ENCODE measurements around the gene PRSS57. TPM values are rescaled to one million over a fixed set of nuclear protein-coding genes. Genes with fewer than 3 reads are reported as not detected.

Gene PRSS57
- total RNA-seq, 1 experiment from 2014 or later: not detected

GRCh38 chr19:641702-642101, 53.5 kb downstream of the PRSS57 start:
- in situ Hi-C loops (cut with HindIII; ENCODE audit: low pct_unique_long_range_greater_than_20kb, low sequenced_read_pairs): no loop called here
- TF ChIP-seq REST (IDR thresholded peaks at IDR 0.05; ENCODE audit: insufficient read depth in 1 of 2, low read depth in 2 of 2, low read length in 1 of 2) (no peak), TCF7L2 (IDR thresholded peaks at IDR 0.05; ENCODE audit: low read depth, low read length) (no peak), SIN3A (IDR thresholded peaks at IDR 0.05; ENCODE audit: borderline replicate concordance, insufficient read depth, low read depth, low read length) (no peak), POLR2AphosphoS5 (IDR thresholded peaks at IDR 0.05; ENCODE audit: low read depth, low read length) (no peak), CTCF (IDR thresholded peaks at IDR 0.05) (no peak)
- Histone ChIP-seq H3K9me3 (ENCODE audit: control insufficient read depth, insufficient read depth, low read depth, low read length) (no peaks in the 10 kb centered on the region), H3K4me1 (ENCODE audit: control insufficient read depth, insufficient read depth, low read length) (no peaks in the 10 kb centered on the region), H3K36me3 (ENCODE audit: control insufficient read depth, insufficient read depth, low read length) (no peaks in the 10 kb centered on the region), H3K27me3 (ENCODE audit: control insufficient read depth, insufficient read depth, low read length) (no peaks in the 10 kb centered on the region), H3K4me3 (ENCODE audit: low read depth in 2 of 2, low read length in 2 of 2) (no peak overlapping the region), H3K27ac (ENCODE audit: low read length) (no peak overlapping the region)
- ChIA-PET CTCF (no interaction called here), POLR2A (interaction anchor here (0.5 kb wide), 1 partner anchor 35 kb away, joined by 3 read pairs; no protein-coding TSS in a partner anchor)
- no peak for DNase-seq (ENCODE audit: low read depth, low spot score)
- intact Hi-C loops (cut with micrococcal nuclease; ENCODE audit: unreplicated experiment): no loop called here
- no peak for ATAC-seq
- no TSS peak for BruUV-seq (replicated peaks)

GRCh38 chr19:640606-641189, 54.6 kb downstream of the PRSS57 start:
- Histone ChIP-seq H3K4me1 (ENCODE audit: control insufficient read depth, insufficient read depth, low read length) (no peaks in the 10 kb centered on the region), H3K36me3 (ENCODE audit: control insufficient read depth, insufficient read depth, low read length) (no peaks in the 10 kb centered on the region), H3K27me3 (ENCODE audit: control insufficient read depth, insufficient read depth, low read length) (no peaks in the 10 kb centered on the region), H3K9me3 (ENCODE audit: control insufficient read depth, insufficient read depth, low read depth, low read length) (no peaks in the 10 kb centered on the region), H3K27ac (ENCODE audit: low read length) (no peak overlapping the region), H3K4me3 (ENCODE audit: low read depth in 2 of 2, low read length in 2 of 2) (no peak overlapping the region)
- no peak for TF ChIP-seq TCF7L2 (IDR thresholded peaks at IDR 0.05; ENCODE audit: low read depth, low read length)
- TF ChIP-seq POLR2AphosphoS5 (IDR thresholded peaks at IDR 0.05; ENCODE audit: low read depth, low read length): no peak
- TF ChIP-seq CTCF (IDR thresholded peaks at IDR 0.05): no peak
- no peak for TF ChIP-seq SIN3A (IDR thresholded peaks at IDR 0.05; ENCODE audit: borderline replicate concordance, insufficient read depth, low read depth, low read length)
- no peak for TF ChIP-seq REST (IDR thresholded peaks at IDR 0.05; ENCODE audit: insufficient read depth in 1 of 2, low read depth in 2 of 2, low read length in 1 of 2)
- CTCF ChIA-PET: no interaction called here
- POLR2A ChIA-PET: no interaction called here
- ATAC-seq (no peak), DNase-seq (ENCODE audit: low read depth, low spot score) (no peak)
- intact Hi-C loops (cut with micrococcal nuclease; ENCODE audit: unreplicated experiment) (no loop called here), in situ Hi-C loops (cut with HindIII; ENCODE audit: low pct_unique_long_range_greater_than_20kb, low sequenced_read_pairs) (no loop called here)
- no TSS peak for BruUV-seq (replicated peaks)

Data from Panc1 (cell line).